Endodermal cell (in vitro differentiated cells): Measurements from ENCODE around the gene PPIE. TPM values are rescaled to one million over a fixed set of nuclear protein-coding genes. Genes with fewer than 3 reads are reported as not detected.

Experiments
- DNase-seq: peaks from one replicate; pipeline ENCODE4 v3.0.0-alpha.2; 2017
- H3K27ac ChIP-seq: 2 replicates; pipeline ENCODE4 v1.5.1; 2013; ENCODE audit warnings: mild to moderate bottlenecking, low read depth, low read length, moderate library complexity
- H3K27me3 ChIP-seq: 2 replicates; pipeline ENCODE4 v1.6.1; 2013; ENCODE audit warnings: mild to moderate bottlenecking, low read length, moderate library complexity; ENCODE audit not compliant: insufficient read depth, control insufficient read depth, poor library complexity, severe bottlenecking
- H3K36me3 ChIP-seq: 2 replicates; pipeline ENCODE4 v1.7.0; 2013; ENCODE audit warnings: mild to moderate bottlenecking, low read length, moderate library complexity; ENCODE audit not compliant: control insufficient read depth, insufficient read depth
- H3K4me1 ChIP-seq: one replicate; pipeline ENCODE4 v1.7.0; 2013; ENCODE audit warnings: low read length; ENCODE audit not compliant: control insufficient read depth, insufficient read depth
- H3K4me3 ChIP-seq: 2 replicates; pipeline ENCODE4 v1.5.1; 2013; ENCODE audit warnings: mild to moderate bottlenecking, low read length, moderate library complexity
- H3K9ac ChIP-seq: 2 replicates; pipeline ENCODE4 v1.6.1; 2013; ENCODE audit warnings: mild to moderate bottlenecking, low read length, moderate library complexity; ENCODE audit not compliant: poor library complexity, severe bottlenecking; ENCODE audit errors: extremely low read depth
- H3K9me3 ChIP-seq: 2 replicates; pipeline ENCODE4 v1.6.1; 2013; ENCODE audit warnings: mild to moderate bottlenecking, low read length, moderate library complexity; ENCODE audit not compliant: control insufficient read depth
- H3K27ac Mint-ChIP-seq: 2 replicates; pipeline ENCODE4 v1.8.0; 2020; ENCODE audit warnings: mixed read lengths
- H3K27me3 Mint-ChIP-seq: 2 replicates; pipeline ENCODE4 v1.8.0; 2021; ENCODE audit warnings: mild to moderate bottlenecking, mixed read lengths; ENCODE audit not compliant: insufficient read depth
- H3K36me3 Mint-ChIP-seq: 2 replicates; pipeline ENCODE4 v1.8.0; 2020; ENCODE audit warnings: low read depth, mixed read lengths
- H3K4me1 Mint-ChIP-seq: 2 replicates; pipeline ENCODE4 v1.8.0; 2020; ENCODE audit warnings: mixed read lengths
- H3K4me3 Mint-ChIP-seq: 2 replicates; pipeline ENCODE4 v1.8.0; 2020; ENCODE audit warnings: mild to moderate bottlenecking, moderate library complexity, mixed read lengths
- H3K9me3 Mint-ChIP-seq: 2 replicates; pipeline ENCODE4 v1.8.0; 2020; ENCODE audit warnings: mild to moderate bottlenecking, mixed read lengths
- CTCF ChIP-seq: fragments of 200-600 bp; sonication (generic); conservative IDR thresholded peaks from 2 replicates; pipeline ENCODE4 v1.5.0; 2021; ENCODE audit warnings: antibody characterized with exemption, mild to moderate bottlenecking
- WGBS, 2 experiments: methylation state at CpG; one replicate each; pipeline versions ENCODE4 v1.1.5 to v1.1.7; 2013; ENCODE audit warnings: missing lambda C conversion rate in 2 of 2, mixed read lengths in 1 of 2; ENCODE audit not compliant: insufficient coverage in 1 of 2, insufficient read length in 1 of 2; 5-methylcytosine and 5-hydroxymethylcytosine counted together
- total RNA-seq, 2 donors: library from RNA; stranded (reverse); fragmentation: NEBNext Ultra II Directional in 1 of 2; extraction: Animal tissue kit (Norgen Biotek cat#: 25700) in 1 of 2; gene quantifications; 2 replicates in 1 of 2; 3 replicates in 1 of 2; pipeline ENCODE4 v1.2.1, GENCODE V29; 2021

The PPIE gene
- total RNA-seq, 2 donors from 2014 or later, result 39.5 to 59.4 TPM

- Histone ChIP-seq H3K27ac (no peak overlapping the region), H3K9me3 (no peaks in the 10 kb centered on the region), H3K27me3 (peaks cover 99% of the 10 kb centered on the region), H3K9ac (no peak overlapping the region), H3K4me3 (no peak overlapping the region), H3K36me3 (no peaks in the 10 kb centered on the region), H3K4me1 (no peaks in the 10 kb centered on the region)
- no peak overlapping the region for H3K27ac Mint-ChIP-seq
- WGBS, 2 experiments, result 41 to 52% methylated on average over 5 to 10 of the region's 10 CpGs
- H3K27me3 Mint-ChIP-seq, result peaks cover 97% of the 10 kb centered on the region
- no peaks in the 10 kb centered on the region for H3K36me3 Mint-ChIP-seq
- H3K4me1 Mint-ChIP-seq, result no peaks in the 10 kb centered on the region
- H3K9me3 Mint-ChIP-seq, result no peaks in the 10 kb centered on the region
- no peak for DNase-seq
- no peak for TF ChIP-seq CTCF
- no peak overlapping the region for H3K4me3 Mint-ChIP-seq
Measured at GRCh38 chr1:39727221-39727931, 11.3 kb upstream of the PPIE start.

GRCh38 chr1:39727932-39728317 lies 10.8 kb upstream of the PPIE start:
- Mint-ChIP-seq H3K36me3 (no peaks in the 10 kb centered on the region), H3K4me3 (no peak overlapping the region), H3K27me3 (peaks cover 97% of the 10 kb centered on the region), H3K9me3 (no peaks in the 10 kb centered on the region), H3K27ac (no peak overlapping the region), H3K4me1 (no peaks in the 10 kb centered on the region)
- Histone ChIP-seq H3K27ac (no peak overlapping the region), H3K9me3 (no peaks in the 10 kb centered on the region), H3K36me3 (no peaks in the 10 kb centered on the region), H3K27me3 (peaks cover 99% of the 10 kb centered on the region), H3K9ac (no peak overlapping the region), H3K4me3 (no peak overlapping the region), H3K4me1 (no peaks in the 10 kb centered on the region)
- TF ChIP-seq CTCF, result no peak
- 61 to 73% methylated on average over 7 to 14 of the region's 14 CpGs for WGBS, 2 experiments
- no peak for DNase-seq

GRCh38 chr1:39729030-39729429 lies 9.7 kb upstream of the PPIE start:
- Mint-ChIP-seq H3K4me1 (no peaks in the 10 kb centered on the region), H3K4me3 (no peak overlapping the region), H3K9me3 (no peaks in the 10 kb centered on the region), H3K27me3 (peaks cover 100% of the 10 kb centered on the region), H3K27ac (no peak overlapping the region), H3K36me3 (no peaks in the 10 kb centered on the region)
- Histone ChIP-seq H3K9ac (no peak overlapping the region), H3K27me3 (peaks cover 100% of the 10 kb centered on the region), H3K36me3 (no peaks in the 10 kb centered on the region), H3K27ac (no peak overlapping the region), H3K4me1 (no peaks in the 10 kb centered on the region), H3K9me3 (no peaks in the 10 kb centered on the region), H3K4me3 (no peak overlapping the region)
- WGBS, 2 experiments, result 59 to 71% methylated on average over 2 to 3 of the region's 3 CpGs
- DNase-seq, result no peak
- no peak for TF ChIP-seq CTCF
